Activated naive CD4-positive, alpha-beta T cell treated with Interleukin-2 at 50 U/mL for 16 hours (primary cell): Measurements from ENCODE around the gene TUBB6.

Experiments used
- DNase-seq: peaks from one replicate; pipeline ENCODE4 v3.0.0-alpha.2; 2020

The TUBB6 gene

DNA sequence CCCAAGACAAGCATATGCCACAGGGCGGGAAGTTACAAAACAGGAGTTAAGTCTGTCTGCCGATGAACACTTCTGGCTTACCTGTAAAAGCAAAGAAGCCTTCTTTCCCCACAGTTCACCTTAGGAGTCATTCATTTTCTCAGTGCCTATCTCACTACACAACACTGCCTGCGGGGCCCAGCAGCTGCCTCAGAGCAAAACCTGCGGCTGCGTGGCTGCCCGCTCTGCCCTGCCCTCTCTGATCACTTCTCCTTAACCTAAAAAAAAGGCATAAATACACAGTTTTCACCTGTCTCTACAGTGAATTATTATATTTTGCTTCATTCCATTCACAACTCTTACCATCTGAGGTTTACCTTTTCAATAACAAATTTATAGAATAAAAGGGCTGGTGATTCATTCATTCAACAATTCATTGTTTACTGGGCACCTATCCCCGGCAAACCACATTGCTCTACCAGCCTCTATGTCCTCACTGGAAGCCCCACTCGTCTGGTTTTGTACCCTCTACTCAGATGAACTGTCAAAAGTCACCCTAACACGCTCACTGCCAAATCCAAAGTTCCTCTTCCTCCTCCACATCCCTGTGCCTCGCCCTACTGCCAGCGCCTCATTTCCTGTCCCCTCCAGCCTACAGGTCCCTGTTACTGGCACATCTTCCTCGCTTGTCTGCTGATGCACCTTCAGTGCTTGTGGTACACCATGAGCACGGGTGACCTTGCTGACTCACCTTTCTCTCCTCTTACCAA is 37.6 kb downstream of the TUBB6 start:
- DNase-seq = no peak

- no peak for DNase-seq
Measured at GRCh38 chr18:12346240-12346565, 38.2 kb downstream of the TUBB6 start.

- DNase-seq = no peak
Measured at GRCh38 chr18:12347895-12348294, 39.9 kb downstream of the TUBB6 start.

- DNase-seq = no peak
Measured at GRCh38 chr18:12352188-12352587, 44.1 kb downstream of the TUBB6 start.

DNA sequence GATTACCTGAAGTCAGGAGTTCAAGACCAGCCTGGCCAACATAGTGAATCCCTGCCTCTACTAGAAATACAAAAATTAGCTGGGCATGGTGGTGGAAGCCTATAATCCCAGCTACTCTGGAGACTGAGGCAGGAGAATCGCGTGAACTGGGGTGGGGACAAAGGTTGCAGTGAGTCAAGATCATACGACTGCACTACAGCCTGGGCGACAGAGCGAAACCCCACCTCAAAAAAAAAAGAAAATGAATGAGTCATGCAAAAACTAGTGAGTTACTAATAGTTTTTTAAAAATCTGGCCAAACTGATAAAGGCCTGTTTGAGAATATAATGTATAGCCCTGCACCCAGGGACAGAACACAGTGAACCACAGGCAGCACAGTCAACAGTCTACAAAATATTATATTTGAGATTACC is 51.5 kb downstream of the TUBB6 start:
- no peak for DNase-seq

- DNase-seq = no peak
Measured at GRCh38 chr18:12361770-12362378, 53.8 kb downstream of the TUBB6 start.

DNA sequence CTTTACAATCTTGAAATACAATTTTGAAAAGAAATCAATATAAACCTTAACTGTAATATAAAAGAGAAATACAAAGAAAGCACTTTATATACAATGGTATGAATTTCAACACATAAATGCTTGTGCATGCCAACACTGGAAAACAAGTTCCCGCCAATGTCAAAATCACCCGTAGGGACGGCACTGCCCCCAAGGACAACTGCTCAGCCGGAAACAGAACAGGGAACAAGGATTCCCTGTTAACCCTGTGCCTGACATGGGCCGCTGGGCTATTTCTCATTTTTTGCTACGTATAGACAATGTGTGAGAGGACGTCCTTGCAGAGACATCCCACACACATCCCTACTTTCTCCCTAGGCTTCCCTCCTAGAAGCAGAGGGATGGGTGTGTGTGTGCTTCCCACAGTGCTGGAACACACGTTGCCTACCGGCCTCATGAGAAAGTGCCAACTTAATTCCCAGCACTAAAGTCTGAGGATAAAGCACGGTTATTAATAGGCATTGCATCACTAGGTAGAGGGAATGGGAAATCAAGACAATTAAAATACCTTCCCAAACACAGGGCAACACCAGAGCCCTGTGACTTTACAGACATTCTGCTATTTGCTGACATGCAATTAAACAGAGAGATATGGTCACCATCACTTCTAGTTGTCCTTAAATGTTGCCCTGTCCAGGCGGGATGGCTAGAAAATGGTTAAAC is 54.6 kb downstream of the TUBB6 start:
- DNase-seq = no peak

GRCh38 chr18:12366379-12366778 is 58.3 kb downstream of the TUBB6 start:
- DNase-seq = no peak

- no peak for DNase-seq
Measured at GRCh38 chr18:12366784-12367183, 58.7 kb downstream of the TUBB6 start.

DNA sequence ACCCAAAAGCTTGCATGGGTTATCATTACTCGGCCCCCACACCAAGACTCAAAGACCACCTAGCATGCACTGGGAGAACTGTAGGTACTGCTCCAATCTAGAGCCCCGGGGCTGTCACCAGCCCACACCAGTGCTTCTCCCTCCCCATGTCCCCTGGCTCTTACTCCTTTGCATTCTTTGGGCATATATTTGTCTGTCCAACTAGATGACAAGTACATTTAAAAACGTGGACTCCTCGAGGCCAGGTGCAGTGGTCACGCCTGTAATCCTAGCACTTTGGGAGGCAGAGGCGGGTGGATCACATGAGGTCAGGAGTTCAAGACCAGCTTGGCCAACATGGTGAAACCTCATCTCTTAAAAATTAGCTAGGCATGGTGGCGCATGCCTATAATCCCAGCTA is 61.2 kb downstream of the TUBB6 start:
- no peak for DNase-seq

DNA sequence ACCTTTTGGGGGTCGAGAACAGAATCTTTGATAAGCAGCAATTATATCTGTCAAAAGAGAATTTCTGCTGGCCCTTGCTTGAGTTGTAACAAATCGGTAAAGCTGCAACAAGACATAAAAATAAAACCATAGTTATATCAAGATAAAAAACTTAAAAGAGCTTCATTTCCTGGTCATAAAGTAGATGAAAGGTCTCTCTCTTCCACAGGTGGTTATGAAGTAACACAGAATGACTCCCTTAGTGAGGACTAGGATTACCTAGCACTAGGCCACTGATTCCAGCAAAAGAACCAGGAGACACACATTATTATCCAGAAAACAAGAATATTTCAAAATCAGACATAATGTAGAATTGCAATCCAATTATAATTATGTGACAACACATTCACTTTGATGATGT is 63.5 kb downstream of the TUBB6 start:
- no peak for DNase-seq

- no peak for DNase-seq
Measured at GRCh38 chr18:12372406-12372805, 64.4 kb downstream of the TUBB6 start.

- no peak for DNase-seq
Measured at GRCh38 chr18:12373116-12373770, 65.2 kb downstream of the TUBB6 start.

DNA sequence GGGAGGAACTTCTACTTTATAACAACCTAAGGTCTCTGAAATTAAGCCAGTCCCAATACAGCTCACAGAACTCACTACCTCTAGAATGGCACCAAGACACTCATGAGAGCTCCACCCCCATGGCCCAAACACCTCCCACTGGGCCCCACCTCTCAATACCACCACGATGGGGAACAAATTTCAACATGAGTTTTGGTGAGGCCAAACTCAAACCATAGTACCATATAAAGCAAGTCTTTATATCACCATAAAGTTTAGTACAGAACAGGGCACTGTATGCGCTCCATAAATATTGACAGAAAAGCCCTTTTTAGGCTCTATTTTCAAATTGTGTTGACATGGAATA is 65.7 kb downstream of the TUBB6 start:
- DNase-seq = no peak

- DNase-seq = no peak
Measured at GRCh38 chr18:12374401-12374800, 66.4 kb downstream of the TUBB6 start.
